GM10248 (cell line): ENCODE data around the gene CLEC16A.

Experiments used
- CTCF ChIA-PET: fragments of 300-600 bp; sonication (Branson Sonifier 250); formaldehyde crosslinking; extraction: SDS; loops from one replicate; lab custom pipeline; 2021; ENCODE audit warnings: antibody characterized with exemption; lab: Yijun Ruan, JAX
- POLR2A ChIA-PET: fragments of 350-650 bp; sonication (Branson Sonifier 250); formaldehyde crosslinking; extraction: SDS; loops from one replicate; lab custom pipeline; 2020; ENCODE audit warnings: antibody characterized with exemption; lab: Yijun Ruan, JAX
- DNase-seq: peaks from one replicate; pipeline ENCODE4 v3.0.0; 2012; ENCODE audit errors: extremely low spot score
- CTCF ChIP-seq: IDR thresholded peaks from 2 replicates; pipeline ENCODE4 v1.5.1; 2012; ENCODE audit warnings: mild to moderate bottlenecking, low read depth; ENCODE audit errors: extremely low read depth, missing control alignments, control extremely low read depth

Gene CLEC16A

DNA sequence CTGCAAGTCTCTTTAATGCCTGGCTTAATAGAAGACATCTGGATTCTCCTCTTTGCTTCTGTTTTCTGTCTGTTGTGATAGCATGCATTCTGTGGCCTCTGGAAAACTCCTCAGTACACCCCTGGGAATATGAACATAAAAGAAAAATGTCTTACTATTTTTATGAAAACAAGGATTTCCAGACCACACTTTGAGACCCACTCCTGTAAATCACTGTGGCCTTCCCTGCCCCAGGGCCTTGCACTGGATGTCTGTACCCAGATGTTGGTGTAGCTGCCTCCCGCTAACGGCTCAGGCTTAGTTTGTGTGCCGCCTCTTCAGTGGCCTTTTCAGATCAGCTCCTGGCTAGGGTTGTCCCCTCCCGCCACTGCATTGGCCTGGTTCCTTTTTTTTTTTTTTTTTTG is 185.0 kb downstream of the CLEC16A start:
- ChIA-PET CTCF (interaction anchor here (1.2 to 1.6 kb wide), 3 partner anchors 10 to 126 kb away, joined by 3 to 4 read pairs (median 4); no protein-coding TSS in a partner anchor), POLR2A (interaction anchor here (0.6 kb wide), 1 partner anchor 13 kb away, joined by 5 read pairs; no protein-coding TSS in a partner anchor)
- no peak for DNase-seq
- no peak for TF ChIP-seq CTCF

- DNase-seq, result no peak
- CTCF ChIA-PET, result interaction anchor here (0.6 to 1.6 kb wide), 3 partner anchors 35 to 193 kb away, joined by 3 to 4 read pairs (median 3); no protein-coding TSS in a partner anchor
- POLR2A ChIA-PET, result no interaction called here
- no peak for TF ChIP-seq CTCF
Measured at GRCh38 chr16:11130978-11131665, 186.8 kb downstream of the CLEC16A start.

- ChIA-PET POLR2A (no interaction called here), CTCF (interaction anchor here (1.6 to 1.8 kb wide), 2 partner anchors 35 to 161 kb away, joined by 3 read pairs; no protein-coding TSS in a partner anchor)
- no peak for TF ChIP-seq CTCF
- DNase-seq, result no peak
Measured at GRCh38 chr16:11131706-11132105, 187.3 kb downstream of the CLEC16A start.

- CTCF ChIA-PET, result interaction anchor here (1.0 to 1.8 kb wide), 7 partner anchors 10 to 168 kb away, joined by 3 to 5 read pairs (median 3); no protein-coding TSS in a partner anchor
- no peak for TF ChIP-seq CTCF
- DNase-seq, result no peak
- POLR2A ChIA-PET, result no interaction called here
Measured at GRCh38 chr16:11133344-11133943, 189.1 kb downstream of the CLEC16A start.

DNA sequence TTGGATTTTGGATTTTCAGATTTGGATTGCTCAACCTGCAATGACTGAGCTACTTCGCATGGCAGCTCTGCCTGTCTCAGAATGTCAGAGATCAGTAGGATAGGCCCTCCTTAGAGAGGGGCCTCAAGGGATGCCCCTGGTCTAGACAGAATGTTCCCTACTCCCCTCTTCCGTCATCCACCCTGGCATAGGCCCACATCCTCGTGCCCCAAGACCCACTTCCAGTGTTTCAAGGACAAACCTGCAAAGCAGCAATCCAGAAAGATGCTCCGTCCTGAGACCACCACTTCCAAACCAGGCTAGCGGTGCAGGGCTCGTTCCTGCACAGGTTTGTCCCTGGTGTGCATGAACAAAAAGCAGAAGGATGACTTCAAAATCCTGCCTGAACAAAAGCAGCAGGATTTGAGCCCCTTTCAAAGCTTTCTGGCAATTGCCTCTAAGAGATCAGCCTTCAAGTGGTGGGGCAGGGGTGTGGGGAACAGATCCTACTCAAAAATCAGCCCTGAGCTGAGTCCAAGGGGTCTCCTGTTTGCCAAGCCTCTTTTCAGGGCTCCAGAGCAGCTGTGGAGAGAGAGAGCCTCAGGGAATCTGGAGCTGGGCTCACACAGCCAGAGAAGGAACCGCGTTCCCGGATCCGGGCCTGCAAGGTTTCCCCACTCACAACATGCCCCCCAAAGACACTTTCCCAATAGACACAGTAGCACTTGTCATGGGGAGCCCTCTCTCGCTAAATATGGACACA is 190.5 kb downstream of the CLEC16A start:
- TF ChIP-seq CTCF, result no peak
- DNase-seq, result no peak
- ChIA-PET POLR2A (no interaction called here), CTCF (interaction anchor here (1.0 to 1.6 kb wide), 4 partner anchors 8 to 32 kb away, joined by 3 to 5 read pairs (median 4); no protein-coding TSS in a partner anchor)

DNA sequence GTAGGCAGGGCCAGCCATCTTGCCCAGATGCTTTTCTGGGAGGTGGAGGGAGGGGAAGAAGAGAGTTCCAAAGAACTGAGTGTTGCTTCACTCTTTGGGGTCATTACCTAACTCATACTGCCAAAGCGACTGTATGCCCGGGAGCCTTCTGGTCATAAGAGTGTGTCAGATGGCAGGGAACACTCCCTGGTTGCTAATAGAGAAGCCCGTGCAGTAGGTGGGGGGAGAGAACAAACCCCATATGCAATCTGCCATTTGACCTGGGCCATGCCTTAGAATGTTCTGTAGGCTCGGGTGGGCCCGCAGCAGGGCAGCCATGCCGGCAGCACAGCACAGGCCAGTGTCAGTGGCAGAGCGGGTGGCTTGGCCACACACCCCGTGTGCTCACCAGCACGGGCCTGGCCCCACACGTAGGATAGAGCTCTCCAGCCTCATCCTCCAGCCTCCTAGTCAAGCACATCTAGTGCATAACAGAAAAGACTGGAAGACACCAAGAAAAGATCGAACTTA is 191.2 kb downstream of the CLEC16A start:
- POLR2A ChIA-PET, result no interaction called here
- no peak for DNase-seq
- CTCF ChIA-PET, result interaction anchor here (1.6 kb wide), 1 partner anchor 30 kb away, joined by 4 read pairs; no protein-coding TSS in a partner anchor
- TF ChIP-seq CTCF, result no peak
